Panc1 (cell line): ENCODE results near the gene PROX1. TPM values are rescaled to one million over a fixed set of nuclear protein-coding genes. Genes with fewer than 3 reads are reported as not detected.

Experiments used
- ATAC-seq: fragments of 200-7000 bp; cut with Tn5 transposase; 2 replicates; pipeline ENCODE4 v1.9.1; 2020; ENCODE audit warnings: mild to moderate bottlenecking, moderate library complexity
- BruUV-seq: library from RNA; stranded (reverse); fragments of 400-500 nt; replicated peaks from 2 replicates; lab custom pipeline; 2021; lab: Mats Ljungman, UMichigan
- CTCF ChIA-PET: fragments of 300-600 bp; sonication (Branson Sonifier 250); formaldehyde crosslinking; loops from one replicate; lab custom pipeline; 2022; ENCODE audit warnings: antibody characterized with exemption; lab: Charles Lee
- POLR2A ChIA-PET: fragments of 300-600 bp; sonication (Branson Sonifier 250); formaldehyde crosslinking; loops from one replicate; lab custom pipeline; 2022; ENCODE audit warnings: antibody characterized with exemption; lab: Charles Lee
- DNase-seq: peaks from one replicate; pipeline ENCODE4 v3.0.0-alpha.2; 2010; ENCODE audit warnings: low read depth, low spot score
- H3K27ac ChIP-seq: 2 replicates; pipeline ENCODE4 v1.5.1; 2011; ENCODE audit warnings: mild to moderate bottlenecking, low read length, inconsistent platforms
- H3K27me3 ChIP-seq: fragments of 200-500 bp; sonication (Bioruptor generic); 2 replicates; pipeline ENCODE4 v1.6.0; 2014; ENCODE audit warnings: low read length, inconsistent platforms; ENCODE audit not compliant: control insufficient read depth, insufficient read depth
- H3K36me3 ChIP-seq: fragments of 200-500 bp; sonication (Bioruptor generic); 2 replicates; pipeline ENCODE4 v1.5.1; 2014; ENCODE audit warnings: inconsistent platforms, mild to moderate bottlenecking, low read length, moderate library complexity; ENCODE audit not compliant: control insufficient read depth, insufficient read depth
- H3K4me1 ChIP-seq: 2 replicates; pipeline ENCODE4 v1.5.1; 2011; ENCODE audit warnings: inconsistent platforms, mild to moderate bottlenecking, low read length, moderate library complexity; ENCODE audit not compliant: control insufficient read depth, insufficient read depth
- H3K4me3 ChIP-seq, 2 experiments: 2 replicates each; pipeline ENCODE4 v1.5.1; 2011 to 2012; ENCODE audit warnings: low read depth in 2 of 2, low read length in 2 of 2, mild to moderate bottlenecking in 2 of 2, inconsistent platforms in 1 of 2, moderate library complexity in 1 of 2
- H3K9me3 ChIP-seq: fragments of 200-500 bp; sonication (Bioruptor generic); 2 replicates; pipeline ENCODE4 v1.5.1; 2014; ENCODE audit warnings: low read depth, mild to moderate bottlenecking, inconsistent platforms, low read length, moderate library complexity; ENCODE audit not compliant: control insufficient read depth, insufficient read depth
- CTCF ChIP-seq: fragments of 450-650 bp; IDR thresholded peaks from 2 replicates; pipeline ENCODE4 v1.5.1; 2017; ENCODE audit warnings: mild to moderate bottlenecking
- POLR2AphosphoS5 ChIP-seq: IDR thresholded peaks from 2 replicates; pipeline ENCODE4 v1.6.1; 2012; ENCODE audit warnings: mild to moderate bottlenecking, low read depth, low read length, moderate library complexity
- REST ChIP-seq, 2 experiments: IDR thresholded peaks; 2 replicates each; pipeline ENCODE4 v1.6.1; 2011 to 2012; ENCODE audit warnings: low read depth in 2 of 2, control low read depth in 1 of 2, low read length in 1 of 2, mild to moderate bottlenecking in 1 of 2, moderate library complexity in 1 of 2; ENCODE audit not compliant: insufficient read depth in 1 of 2
- SIN3A ChIP-seq: IDR thresholded peaks from 2 replicates; pipeline ENCODE4 v1.6.1; 2012; ENCODE audit warnings: low read depth, mild to moderate bottlenecking, low read length, moderate library complexity, borderline replicate concordance; ENCODE audit not compliant: insufficient read depth
- TCF7L2 ChIP-seq: IDR thresholded peaks from 2 replicates; pipeline ENCODE4 v1.6.1; 2011; ENCODE audit warnings: mild to moderate bottlenecking, low read depth, low read length, inconsistent platforms
- in situ Hi-C: cut with HindIII; loops from 2 replicates; pipeline ENCODE4 v1.10.0; 2016; ENCODE audit warnings: low sequenced_read_pairs, low pct_unique_long_range_greater_than_20kb
- intact Hi-C: fragments of 100-400 bp; cut with micrococcal nuclease; formaldehyde crosslinking; loops from one replicate; pipeline ENCODE4 v1.10.0; 2022; ENCODE audit not compliant: unreplicated experiment
- total RNA-seq: library from RNA; stranded (reverse); gene quantifications from one replicate; pipeline ENCODE4 v1.2.1, GENCODE V29; 2021; ENCODE audit not compliant: unreplicated experiment

The PROX1 gene
- total RNA-seq, 1 experiment from 2014 or later = 0.13 TPM

GRCh38 chr1:213956295-213956770 lies 31.4 kb upstream of the PROX1 start:
- Histone ChIP-seq H3K36me3 (no peaks in the 10 kb centered on the region), H3K4me1 (no peaks in the 10 kb centered on the region), H3K27me3 (peaks cover 9% of the 10 kb centered on the region; the same call in 1 of the 2 replicates), H3K4me3 (no peak overlapping the region), H3K9me3 (no peaks in the 10 kb centered on the region), H3K27ac (no peak overlapping the region)
- intact Hi-C loops (no loop called here), in situ Hi-C loops (no loop called here)
- TF ChIP-seq TCF7L2 (no peak), SIN3A (no peak), POLR2AphosphoS5 (no peak), REST (IDR thresholded peaks at IDR 0.05; ENCODE audit: insufficient read depth in 1 of 2, low read depth in 2 of 2, low read length in 1 of 2) (no peak), CTCF (no peak)
- DNase-seq = no peak
- no peak for ATAC-seq
- ChIA-PET POLR2A (no interaction called here), CTCF (no interaction called here)
- no TSS peak for BruUV-seq

GRCh38 chr1:213958346-213958745 lies 29.4 kb upstream of the PROX1 start:
- H3K27me3 ChIP-seq = peaks cover 13% of the 10 kb centered on the region
- no peak for ATAC-seq
- DNase-seq = no peak
- TF ChIP-seq REST (IDR thresholded peaks at IDR 0.05; ENCODE audit: insufficient read depth in 1 of 2, low read depth in 2 of 2, low read length in 1 of 2) = no peak
- no peak for TF ChIP-seq TCF7L2
- no peak for TF ChIP-seq CTCF
- no peak for TF ChIP-seq SIN3A
- in situ Hi-C loops = no loop called here
- no peaks in the 10 kb centered on the region for H3K4me1 ChIP-seq
- CTCF ChIA-PET = no interaction called here
- BruUV-seq = no TSS peak
- H3K9me3 ChIP-seq = no peaks in the 10 kb centered on the region
- no peak overlapping the region for H3K27ac ChIP-seq
- intact Hi-C loops = no loop called here
- H3K4me3 ChIP-seq = no peak overlapping the region
- no peaks in the 10 kb centered on the region for H3K36me3 ChIP-seq
- POLR2A ChIA-PET = no interaction called here
